ENCODE data around the gene RASSF4.
A peak's percentile ranks its signal among the peaks of the same experiment; 100 is the strongest.

The RASSF4 gene

GRCh38 chr10:44976352-44977198 is 17.0 kb downstream of the RASSF4 start:
- no peak for DNase-seq (ENCODE audit: low read depth)

GRCh38 chr10:44977287-44978212 is 17.9 kb downstream of the RASSF4 start:
- DNase-seq (ENCODE audit: low read depth) = no peak

- DNase-seq (ENCODE audit: low read depth) = no peak
These were observed 18.6 kb downstream of the RASSF4 start for GRCh38 chr10:44978213-44978569.

GRCh38 chr10:44978570-44979280 is 19.1 kb downstream of the RASSF4 start, which contains the start of gene DEPP1:
DEPP1 (minus strand) TSS chr10:44978809; CDS start chr10:44978030, 779 bp downstream.
- peak; percentile 25 for DNase-seq (ENCODE audit: low read depth)

- no peak for DNase-seq (ENCODE audit: low read depth)
These were observed 19.9 kb downstream of the RASSF4 start for GRCh38 chr10:44979281-44980191.

DNA sequence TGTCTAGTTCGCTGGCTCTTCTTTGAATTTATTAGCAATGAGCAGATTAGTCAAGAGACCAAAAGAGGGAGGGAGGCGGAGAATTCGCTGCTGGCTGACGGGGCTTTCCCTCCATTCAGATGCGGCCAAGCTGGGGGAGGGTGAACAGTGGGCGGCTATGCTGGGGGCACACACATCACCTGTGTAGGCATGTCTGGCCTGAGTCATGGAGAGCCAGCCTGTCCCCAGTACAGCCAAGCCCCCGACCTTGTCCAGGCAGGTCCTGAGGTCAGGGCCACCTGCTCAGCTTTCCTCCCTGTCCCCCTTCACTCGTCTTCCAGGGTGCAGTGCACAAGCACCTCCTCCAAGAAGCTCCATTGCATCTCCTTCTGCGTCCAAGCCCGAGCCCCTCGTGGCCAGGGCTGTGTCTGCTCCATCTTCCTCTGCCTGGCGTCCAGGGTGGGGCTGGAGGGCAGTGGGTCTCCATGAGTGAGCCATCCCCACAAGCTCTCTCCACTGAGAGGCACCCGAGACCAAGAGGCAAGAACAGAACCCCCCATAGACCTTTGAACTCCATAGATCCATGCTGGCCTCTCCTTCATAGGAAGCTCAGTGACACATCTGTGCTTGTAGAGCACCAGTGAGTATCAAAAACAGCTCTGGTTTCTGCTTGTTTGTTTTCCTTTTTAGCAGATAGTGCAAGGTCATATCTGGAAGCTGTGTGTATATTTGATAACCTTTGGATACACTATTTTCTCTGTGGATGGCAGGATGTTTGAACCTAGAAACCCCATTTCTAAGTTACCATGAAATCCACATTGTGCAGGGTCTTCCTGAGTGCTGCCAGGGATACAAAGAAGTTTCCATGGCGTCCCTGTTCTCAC is 20.9 kb downstream of the RASSF4 start:
- no peak for DNase-seq (ENCODE audit: low read depth)

- DNase-seq (ENCODE audit: low read depth) = peak; percentile 82
These were observed 21.8 kb downstream of the RASSF4 start for GRCh38 chr10:44981172-44982113.

GRCh38 chr10:44982114-44982460 is 22.5 kb downstream of the RASSF4 start:
- DNase-seq (ENCODE audit: low read depth) = no peak

GRCh38 chr10:44982496-44982895 is 22.9 kb downstream of the RASSF4 start:
- no peak for DNase-seq (ENCODE audit: low read depth)

- DNase-seq (ENCODE audit: low read depth) = no peak
These were observed 23.7 kb downstream of the RASSF4 start for GRCh38 chr10:44983066-44983894.

GRCh38 chr10:44983895-44984278 is 24.3 kb downstream of the RASSF4 start:
- DNase-seq (ENCODE audit: low read depth) = no peak

- DNase-seq (ENCODE audit: low read depth) = no peak
These were observed 25.1 kb downstream of the RASSF4 start for GRCh38 chr10:44984671-44985101.

DNA sequence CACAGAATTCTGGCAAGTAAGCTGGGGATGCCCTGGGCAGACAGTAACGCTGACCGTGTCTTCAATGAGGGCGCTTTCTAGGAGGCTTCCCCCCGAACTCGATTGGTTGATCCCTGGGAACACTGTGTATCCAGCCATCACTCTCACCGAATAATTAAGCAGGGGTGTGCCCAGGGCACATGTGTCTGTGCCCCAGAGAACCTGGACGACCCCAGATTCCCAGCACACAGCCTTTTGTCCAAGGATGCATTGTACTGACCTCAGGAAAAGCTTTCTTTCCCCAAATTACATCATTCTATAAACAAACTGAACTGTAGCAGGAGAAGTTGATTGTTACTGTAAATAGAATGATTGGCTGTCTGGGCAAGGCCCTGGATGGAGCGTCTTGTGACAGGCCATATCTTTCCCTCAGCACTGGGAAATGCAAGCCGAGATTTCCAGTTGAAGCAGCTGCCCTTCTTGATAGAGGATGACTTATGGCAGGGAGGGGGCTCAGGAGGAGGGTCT is 25.6 kb downstream of the RASSF4 start:
- DNase-seq (ENCODE audit: low read depth) = no peak

DNA sequence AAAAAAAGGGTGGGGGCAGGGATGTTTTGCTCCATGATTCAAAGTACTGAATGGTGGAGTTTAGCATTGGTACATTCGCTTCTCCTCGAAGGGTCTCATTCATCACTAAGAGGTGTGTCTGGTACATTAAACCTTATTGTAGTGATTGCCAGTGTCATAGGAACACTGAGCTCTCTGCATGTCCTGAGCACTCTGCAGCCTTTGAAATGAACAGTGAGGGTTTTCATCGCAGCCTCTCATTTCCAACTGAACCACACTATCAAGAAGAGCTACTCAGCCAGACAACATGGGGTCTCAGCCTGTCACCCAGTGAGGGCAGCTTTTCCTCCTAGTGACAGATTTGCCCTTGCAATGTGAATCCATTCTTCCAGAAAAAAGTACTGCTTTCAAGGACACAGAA is 26.6 kb downstream of the RASSF4 start:
- DNase-seq (ENCODE audit: low read depth) = no peak

DNA sequence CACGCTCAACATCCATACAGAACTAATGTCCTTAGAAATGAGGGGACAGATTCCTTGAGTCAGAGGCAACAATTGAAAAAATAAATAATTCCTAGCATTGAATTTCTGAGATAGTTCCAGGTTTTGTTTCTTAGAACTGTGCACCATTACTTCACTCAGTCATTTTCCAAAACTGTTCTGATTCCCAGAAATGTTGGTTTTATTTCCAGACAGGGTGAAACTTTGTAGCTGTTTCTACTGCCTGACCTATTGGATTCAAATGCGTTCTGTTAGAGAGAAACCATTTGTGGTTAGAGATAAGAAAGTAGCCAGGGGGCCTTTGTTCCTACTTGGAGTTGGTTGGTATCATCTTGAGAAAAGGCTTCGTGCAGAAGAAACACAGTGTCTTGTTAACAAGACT is 27.1 kb downstream of the RASSF4 start:
- no peak for DNase-seq (ENCODE audit: low read depth)

DNA sequence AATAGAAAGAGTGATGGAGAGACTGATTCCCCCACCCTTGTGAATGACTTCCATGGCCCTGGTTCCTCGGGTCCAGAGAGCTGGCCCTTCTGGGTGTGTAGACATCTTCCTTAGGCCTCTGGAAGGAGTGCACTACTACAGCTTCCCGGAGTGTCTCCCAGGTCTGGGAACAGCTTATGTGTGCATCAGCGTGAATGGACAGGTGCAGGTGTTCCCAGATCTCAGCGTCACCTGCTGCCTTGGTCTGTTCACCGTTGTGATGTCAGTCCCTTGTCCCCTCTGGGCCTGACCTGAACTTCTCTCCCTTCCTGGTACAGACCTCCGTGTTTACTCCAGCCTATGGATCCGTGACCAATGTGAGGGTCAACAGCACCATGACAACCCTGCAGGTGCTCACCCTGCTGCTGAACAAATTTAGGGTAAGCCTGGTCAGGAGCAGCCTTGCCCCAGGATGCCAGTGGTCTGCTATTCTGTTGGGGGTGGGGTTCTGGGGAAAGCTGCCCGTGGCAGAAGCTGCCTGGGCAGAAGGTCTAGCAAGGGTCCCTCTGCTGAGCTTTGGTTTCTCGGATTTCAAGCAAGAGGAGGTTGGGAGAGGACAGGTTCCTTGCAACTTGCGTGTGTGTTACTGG is 29.5 kb downstream of the RASSF4 start:
- DNase-seq (ENCODE audit: low read depth) = no peak

DNA sequence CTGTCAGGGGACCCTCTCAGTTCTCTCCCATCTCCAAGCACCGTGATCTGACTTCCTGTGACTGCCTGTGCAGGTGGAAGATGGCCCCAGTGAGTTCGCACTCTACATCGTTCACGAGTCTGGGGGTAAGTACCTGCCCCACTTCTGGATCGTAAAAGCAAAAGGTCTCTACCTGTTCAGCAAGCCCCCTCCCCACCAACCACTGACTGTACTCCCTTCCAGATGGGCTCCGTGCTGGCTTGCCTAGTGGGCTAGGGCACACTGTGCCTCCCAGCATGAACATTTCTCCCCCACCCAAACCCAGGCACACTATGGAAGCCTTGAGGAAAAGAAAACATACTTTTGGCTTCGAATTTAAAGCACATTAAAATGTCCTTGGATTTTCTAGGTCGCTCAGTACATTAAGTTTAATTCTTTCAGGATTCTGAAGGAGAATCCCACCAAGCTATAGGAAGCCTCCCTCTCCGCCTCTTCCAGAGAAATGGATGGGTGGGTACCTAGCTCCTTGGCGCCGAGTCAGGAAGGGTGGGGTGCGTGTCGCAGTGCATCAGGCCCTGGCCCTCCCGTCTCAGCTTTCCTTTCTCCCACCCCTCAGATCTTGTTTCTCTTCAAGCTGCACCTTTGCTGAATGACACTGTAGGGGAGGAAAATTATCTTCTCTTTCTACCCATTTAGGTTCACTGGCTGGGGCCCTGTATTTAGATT is 30.1 kb downstream of the RASSF4 start:
- no peak for DNase-seq (ENCODE audit: low read depth)
